K562 (cell line): Measurements from ENCODE around the gene CTNS. TPM values are rescaled to one million over a fixed set of nuclear protein-coding genes. Genes with fewer than 3 reads are reported as not detected.

Experiments
- POLR2G ChIP-seq: fragments of 200-400 bp; formaldehyde crosslinking; IDR thresholded peaks from 2 replicates; pipeline ENCODE4 v1.6.1; 2017; ENCODE audit warnings: low read depth, mild to moderate bottlenecking, antibody characterized with exemption, low read length, moderate library complexity
- polyA plus RNA-seq, 8 experiments: library from polyadenylated mRNA; depleted of rRNA in 4 of 8; stranded (reverse) in 5 of 8; unstranded in 3 of 8; fragments of >200 nt; fragmentation: Nextera tagmentation in 2 of 8; fragmentation: Illumina TruSeq in 1 of 8; extraction: Ambion mirVana in 2 of 8; extraction: Trizol in 1 of 8; gene quantifications; 2 replicates each; pipeline versions ENCODE4 v1.2.1 to v1.2.3, GENCODE V29; 2011 to 2014; ENCODE audit warnings: inconsistent platforms in 1 of 8, missing spikeins in 1 of 8
- total RNA-seq, 7 experiments: library from RNA; depleted of rRNA in 6 of 7; stranded (reverse); fragments of >200 nt in 6 of 7; fragmentation: Illumina TruSeq in 2 of 7; extraction: Trizol in 2 of 7; gene quantifications; 2 replicates each; pipeline versions ENCODE4 v1.2.1 to v1.2.3, GENCODE V29; 2011 to 2021; ENCODE audit warnings: low replicate concordance in 1 of 7
- TF ChIP-seq, protein P1 (sequence below), 2 experiments: fragments of 450-650 bp; formaldehyde crosslinking in 1 of 2; IDR thresholded peaks; 2 replicates each; pipeline versions ENCODE4 v1.4.0 to v1.6.1; 2014 to 2020; ENCODE audit warnings: mild to moderate bottlenecking in 2 of 2, borderline replicate concordance in 1 of 2, low read depth in 1 of 2

The CTNS gene
- total and polyA plus RNA-seq, 9 of the 15 experiments (the other 6 are each of a cell fraction or from before 2014, with no cell fraction given): 0.66 to 8.4 (median 4.9) TPM

DNA sequence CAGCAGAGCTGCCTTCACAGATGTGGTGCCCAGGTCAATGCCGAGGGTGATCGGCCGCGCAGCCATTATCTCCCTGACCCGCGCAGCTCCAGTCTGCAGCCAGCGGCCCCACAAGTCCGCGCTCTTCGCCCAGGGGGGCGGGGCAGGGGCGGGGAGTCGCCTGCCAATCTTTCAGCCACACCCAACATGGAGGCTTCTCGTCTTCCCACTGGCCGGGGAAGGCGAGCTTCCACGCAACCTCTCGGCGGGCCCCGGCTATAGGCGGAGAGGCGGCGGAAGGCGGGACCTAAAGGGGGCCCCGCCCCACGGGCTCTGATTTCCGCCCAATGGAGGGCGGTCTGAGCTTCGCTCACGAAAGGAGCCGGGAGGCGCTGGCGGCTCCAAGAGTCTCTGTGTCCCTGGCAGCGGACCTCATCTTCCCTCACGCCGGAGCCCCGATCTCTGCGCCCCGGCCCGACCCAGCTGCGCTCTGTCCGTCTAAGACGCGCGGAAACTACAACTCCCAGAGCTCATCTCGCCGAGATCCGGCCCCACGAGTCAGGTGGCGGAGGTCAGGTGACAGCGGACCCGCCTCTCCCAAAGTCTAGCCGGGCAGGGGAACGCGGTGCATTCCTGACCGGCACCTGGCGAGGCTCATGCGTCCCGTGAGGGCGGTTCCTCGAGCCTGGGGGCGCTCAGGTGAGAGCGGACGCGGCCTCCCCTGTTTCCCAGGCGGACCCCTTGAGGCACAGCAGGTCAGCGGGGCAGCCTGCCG lies at the start of gene CTNS, which contains the start of gene SHPK (continued):
- TF ChIP-seq, protein P1, sequence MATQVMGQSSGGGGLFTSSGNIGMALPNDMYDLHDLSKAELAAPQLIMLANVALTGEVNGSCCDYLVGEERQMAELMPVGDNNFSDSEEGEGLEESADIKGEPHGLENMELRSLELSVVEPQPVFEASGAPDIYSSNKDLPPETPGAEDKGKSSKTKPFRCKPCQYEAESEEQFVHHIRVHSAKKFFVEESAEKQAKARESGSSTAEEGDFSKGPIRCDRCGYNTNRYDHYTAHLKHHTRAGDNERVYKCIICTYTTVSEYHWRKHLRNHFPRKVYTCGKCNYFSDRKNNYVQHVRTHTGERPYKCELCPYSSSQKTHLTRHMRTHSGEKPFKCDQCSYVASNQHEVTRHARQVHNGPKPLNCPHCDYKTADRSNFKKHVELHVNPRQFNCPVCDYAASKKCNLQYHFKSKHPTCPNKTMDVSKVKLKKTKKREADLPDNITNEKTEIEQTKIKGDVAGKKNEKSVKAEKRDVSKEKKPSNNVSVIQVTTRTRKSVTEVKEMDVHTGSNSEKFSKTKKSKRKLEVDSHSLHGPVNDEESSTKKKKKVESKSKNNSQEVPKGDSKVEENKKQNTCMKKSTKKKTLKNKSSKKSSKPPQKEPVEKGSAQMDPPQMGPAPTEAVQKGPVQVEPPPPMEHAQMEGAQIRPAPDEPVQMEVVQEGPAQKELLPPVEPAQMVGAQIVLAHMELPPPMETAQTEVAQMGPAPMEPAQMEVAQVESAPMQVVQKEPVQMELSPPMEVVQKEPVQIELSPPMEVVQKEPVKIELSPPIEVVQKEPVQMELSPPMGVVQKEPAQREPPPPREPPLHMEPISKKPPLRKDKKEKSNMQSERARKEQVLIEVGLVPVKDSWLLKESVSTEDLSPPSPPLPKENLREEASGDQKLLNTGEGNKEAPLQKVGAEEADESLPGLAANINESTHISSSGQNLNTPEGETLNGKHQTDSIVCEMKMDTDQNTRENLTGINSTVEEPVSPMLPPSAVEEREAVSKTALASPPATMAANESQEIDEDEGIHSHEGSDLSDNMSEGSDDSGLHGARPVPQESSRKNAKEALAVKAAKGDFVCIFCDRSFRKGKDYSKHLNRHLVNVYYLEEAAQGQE (IDR thresholded peaks at IDR 0.05; ENCODE audit: borderline replicate concordance): peak; percentile 85
- TF ChIP-seq, protein P1 (CRISPR knock-in tag; IDR thresholded peaks at IDR 0.05; ENCODE audit: low read depth): no peak
- peak; percentile 89 for TF ChIP-seq POLR2G
- TF ChIP-seq, all 486 proteins: peak for 77
